GM21423 (cell line): ENCODE results near the gene KIAA0825.

Source experiments
- ATAC-seq: cut with Tn5 transposase; IDR thresholded peaks from one replicate; pipeline ENCODE4 v1.9.1; 2021; ENCODE audit warnings: mild to moderate bottlenecking, moderate library complexity; ENCODE audit not compliant: unreplicated experiment

The KIAA0825 gene, protein sequence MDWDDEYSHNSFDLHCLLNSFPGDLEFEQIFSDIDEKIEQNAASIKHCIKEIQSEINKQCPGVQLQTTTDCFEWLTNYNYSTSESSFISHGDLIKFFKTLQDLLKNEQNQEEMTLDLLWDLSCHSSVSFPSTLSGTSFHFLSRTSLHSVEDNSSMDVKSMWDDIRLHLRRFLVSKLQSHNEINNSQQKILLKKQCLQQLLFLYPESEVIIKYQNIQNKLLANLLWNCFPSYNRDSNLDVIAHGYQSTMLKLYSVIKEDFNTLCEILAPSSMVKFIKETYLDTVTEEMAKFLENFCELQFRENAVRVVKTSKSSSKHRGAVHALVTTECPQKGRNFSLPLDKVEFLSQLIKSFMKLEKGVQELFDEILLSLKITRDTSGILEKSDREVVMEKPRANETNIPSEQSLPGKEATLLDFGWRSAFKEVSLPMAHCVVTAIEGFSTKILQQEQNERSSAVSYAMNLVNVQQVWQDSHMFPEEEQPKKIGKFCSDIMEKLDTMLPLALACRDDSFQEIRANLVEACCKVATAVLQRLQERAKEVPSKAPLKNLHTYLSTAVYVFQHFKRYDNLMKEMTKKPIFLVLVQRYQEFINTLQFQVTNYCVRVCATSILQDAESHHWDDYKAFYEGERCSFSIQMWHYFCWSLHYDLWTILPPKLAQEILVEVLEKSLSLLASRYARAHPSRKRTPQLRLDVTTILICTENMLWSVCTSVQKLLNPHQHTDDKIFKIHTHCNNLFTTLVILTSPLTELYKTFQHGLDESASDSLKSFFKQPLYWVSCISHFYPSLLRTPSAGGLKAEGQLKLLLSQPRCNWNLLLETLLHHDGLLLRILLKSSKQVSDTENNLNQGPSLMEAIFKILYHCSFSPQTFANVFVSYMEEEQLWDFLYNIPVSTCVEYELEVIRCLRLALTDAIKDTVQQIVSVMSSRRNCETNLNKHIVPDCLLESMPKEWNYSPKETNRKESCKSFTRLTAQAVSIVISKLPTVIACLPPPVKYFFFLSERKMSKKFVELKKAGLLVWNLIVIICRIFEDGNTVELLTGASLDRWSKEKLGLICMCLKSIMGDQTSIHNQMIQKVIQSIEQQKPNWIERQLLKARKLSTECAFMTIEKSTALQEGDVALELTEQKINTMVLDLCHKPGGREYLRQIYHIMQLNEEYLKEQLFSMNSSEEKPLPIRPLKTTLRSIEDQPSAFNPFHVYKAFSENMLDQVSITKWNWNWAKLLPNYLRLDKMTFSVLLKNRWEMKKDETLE (N-terminal part only)

DNA sequence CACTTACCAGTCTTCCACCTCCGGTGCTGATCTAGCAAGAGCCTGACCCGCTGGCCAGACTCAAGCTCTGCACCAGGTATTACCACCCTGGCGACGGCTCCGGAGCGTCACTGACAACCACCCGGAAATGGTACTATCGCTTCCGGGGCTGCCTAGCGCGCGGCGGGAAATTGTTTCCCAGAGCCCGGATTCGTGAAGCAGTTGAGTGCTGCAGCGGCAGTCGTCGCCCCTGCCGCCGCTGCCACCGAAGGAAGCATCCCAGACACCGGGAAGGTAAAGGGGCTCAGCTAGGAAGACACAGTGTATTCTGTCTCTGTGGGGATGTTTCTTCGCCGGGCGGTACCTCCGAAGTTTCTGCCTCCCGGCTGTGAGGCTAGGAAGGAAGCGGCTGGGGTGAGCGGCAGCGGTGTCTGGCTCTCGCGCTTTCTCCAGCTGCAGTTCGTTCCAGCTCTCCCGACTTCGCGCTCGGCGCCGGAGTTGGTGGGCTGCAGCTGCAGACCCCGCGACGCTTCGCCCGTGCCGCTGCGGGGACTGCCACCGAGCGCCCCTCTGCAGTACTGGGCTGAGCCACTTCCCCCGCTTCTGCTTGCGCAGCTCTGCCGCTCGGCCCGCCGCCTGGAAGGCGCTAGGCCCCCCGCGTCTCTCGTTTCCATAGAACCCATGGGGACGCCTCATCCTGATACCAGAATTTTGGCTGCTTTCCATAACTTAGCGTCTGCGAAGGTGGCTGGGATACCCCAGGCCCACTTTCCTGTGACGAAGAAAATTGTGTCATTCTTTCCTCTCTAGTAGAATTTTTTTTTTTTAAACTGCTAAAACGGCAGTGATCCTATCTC lies at the start of gene KIAA0825, which contains the start of gene SLF1:
Gene KIAA0825, minus strand, starts transcription at position 112 of the 836 bp plus-strand sequence. CDS start 81,478 bp downstream, outside the sequence.
Gene SLF1, plus strand, starts transcription at position 177 of the 836 bp plus-strand sequence. CDS start 10,142 bp downstream, outside the sequence.
- ATAC-seq: peak; percentile 96

DNA sequence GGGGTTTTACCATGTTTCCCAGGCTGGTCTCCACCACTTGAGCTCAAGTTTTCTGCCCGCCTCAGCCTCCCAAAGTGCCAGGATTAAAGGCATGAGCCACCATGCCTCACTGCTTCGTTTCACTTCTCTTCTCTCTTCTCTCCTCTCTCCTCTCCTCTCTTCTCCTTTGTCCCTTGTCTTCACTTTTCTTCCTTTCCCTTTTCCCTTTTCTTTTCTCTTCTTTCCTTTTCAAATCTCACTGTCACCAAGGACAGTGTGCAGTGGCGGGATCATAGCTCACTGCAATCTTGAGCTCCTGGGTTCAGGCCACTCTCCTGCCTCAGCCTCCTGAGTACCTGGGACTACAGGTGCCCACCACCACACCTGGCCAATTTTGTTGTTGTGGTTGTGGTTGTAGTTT lies 49.5 kb upstream of the KIAA0825 start:
- ATAC-seq: no peak

DNA sequence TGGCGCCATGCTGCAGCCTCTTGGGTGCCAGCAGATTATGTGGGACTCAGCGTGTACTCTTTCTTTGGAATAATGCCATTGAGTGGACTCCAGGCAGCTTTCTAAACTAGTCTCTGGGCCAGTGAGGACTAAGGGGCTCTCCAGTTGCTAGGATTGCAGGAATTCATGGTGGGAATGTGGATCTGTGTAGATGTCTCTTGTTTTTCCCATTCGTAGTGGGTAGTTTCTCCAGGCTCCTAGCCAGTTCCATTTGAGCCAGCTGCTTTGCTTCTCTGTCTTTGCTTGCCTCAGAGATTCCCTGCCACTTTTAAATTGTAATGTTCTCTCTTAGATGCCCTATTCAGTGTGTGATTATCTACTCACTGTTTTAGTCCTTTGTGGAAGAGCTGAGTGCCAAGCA lies 42.7 kb upstream of the KIAA0825 start:
- ATAC-seq: no peak

DNA sequence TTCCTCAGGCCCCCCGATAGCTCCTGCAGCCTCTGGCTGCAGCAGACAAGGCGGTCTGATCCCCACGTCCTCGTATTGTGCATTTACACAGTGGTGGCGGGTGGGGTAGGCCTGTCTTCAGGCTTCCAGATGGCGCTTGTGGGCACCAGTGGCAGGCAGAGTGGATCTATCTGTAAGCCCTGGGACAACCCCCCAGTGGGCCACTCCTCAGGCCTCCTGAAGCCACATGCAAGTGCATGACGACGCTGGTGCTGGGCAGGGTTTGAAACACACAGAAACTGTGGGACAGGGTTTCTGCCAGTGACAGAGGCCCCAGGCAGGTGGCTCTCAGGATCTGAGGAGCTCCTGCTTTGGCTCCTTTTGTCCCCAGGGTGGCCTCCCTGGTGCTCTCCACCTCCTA lies 42.1 kb upstream of the KIAA0825 start:
- no peak for ATAC-seq

DNA sequence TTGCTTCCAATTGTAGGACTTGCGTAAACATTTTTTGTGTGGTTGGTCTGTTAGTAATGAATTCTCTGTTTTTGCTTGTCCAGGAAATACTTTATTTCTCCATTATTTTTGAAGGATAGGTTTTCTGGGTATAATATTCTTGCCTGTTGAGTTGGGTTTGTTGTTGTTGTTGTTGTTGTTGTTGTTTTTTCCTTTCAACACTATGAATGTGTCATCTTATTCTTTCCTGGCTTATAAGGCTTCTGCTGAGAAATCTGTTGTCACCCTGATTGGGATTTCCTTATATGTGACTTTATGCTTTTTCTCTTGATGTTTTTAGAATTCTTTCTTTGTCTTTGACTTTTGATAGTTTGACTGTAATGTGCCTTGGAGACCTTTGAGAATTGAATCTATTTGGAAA lies 39.9 kb upstream of the KIAA0825 start:
- ATAC-seq: no peak

DNA sequence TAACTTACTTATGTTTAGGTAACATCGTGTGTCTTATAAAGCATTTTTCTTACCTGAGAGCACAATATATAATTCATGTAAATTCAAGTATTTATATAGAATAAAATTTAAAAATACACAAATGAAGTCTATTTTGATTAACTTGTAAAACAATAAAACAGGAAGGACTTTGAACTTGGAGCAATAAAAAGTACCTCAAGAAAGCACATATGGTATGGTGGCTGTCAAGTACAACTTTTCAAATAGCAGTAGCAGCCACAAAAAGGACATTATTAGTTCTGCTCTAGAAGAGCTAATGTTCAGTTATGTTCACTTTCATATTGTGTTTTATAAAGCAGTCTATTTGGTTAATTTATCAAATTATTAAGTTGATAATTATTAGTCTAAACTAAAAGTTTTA lies 31.5 kb upstream of the KIAA0825 start:
- ATAC-seq: no peak

DNA sequence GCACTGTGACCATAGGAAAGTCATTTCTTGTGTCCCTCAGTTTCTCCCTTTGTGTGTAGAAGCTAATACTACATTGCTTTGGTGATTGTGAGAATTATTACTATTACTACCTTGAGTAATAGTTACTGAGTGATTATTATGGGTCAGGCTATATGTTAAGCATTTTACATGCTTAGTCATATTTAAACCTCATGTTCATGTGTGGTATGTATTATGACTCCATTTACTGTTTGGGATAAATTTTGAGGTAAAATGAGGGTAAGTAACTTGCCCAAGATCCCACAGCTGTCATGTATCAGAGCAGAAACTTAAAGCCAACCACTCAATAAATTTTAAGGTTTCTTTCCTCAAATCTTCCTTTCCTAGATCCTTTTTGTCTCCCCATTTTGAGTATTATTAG lies 28.4 kb upstream of the KIAA0825 start:
- no peak for ATAC-seq

DNA sequence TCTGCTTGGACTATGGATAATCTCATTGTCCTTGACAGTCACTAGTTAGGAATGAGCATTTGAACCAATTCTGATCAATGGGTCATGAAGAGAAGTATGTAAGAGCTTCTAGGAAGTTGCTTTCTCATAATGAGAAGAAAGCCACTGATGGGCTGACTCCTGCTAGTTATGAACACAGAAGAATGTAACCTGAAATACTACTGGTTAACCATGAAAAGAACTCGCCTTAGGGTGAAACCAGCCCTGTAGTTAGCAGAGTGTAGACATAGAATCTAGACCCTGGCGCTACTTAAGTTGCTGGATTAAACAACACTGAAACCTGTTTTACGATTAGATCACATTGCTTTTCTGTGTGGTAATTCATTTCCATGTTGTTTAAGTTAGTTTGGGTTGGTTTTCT lies 26.6 kb upstream of the KIAA0825 start:
- ATAC-seq: no peak

DNA sequence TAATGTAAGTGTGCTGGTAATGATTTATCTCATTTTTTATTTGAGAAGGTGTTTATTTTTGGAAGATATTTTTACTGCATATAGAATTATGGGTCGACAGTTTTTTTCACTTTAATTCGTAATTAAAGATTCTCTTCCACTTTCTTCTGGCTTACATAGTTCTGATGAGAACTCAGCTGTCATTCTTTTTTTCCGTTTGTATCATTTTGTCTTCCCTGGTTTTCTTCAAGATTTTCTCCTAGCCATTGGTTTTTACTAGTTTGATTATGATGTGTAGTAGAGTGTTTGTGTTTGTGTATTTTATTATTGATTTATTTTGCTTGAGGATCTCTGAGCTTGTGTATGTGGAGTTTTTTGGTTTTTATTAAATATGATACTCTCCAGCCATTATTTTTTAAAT lies 21.8 kb upstream of the KIAA0825 start:
- no peak for ATAC-seq

DNA sequence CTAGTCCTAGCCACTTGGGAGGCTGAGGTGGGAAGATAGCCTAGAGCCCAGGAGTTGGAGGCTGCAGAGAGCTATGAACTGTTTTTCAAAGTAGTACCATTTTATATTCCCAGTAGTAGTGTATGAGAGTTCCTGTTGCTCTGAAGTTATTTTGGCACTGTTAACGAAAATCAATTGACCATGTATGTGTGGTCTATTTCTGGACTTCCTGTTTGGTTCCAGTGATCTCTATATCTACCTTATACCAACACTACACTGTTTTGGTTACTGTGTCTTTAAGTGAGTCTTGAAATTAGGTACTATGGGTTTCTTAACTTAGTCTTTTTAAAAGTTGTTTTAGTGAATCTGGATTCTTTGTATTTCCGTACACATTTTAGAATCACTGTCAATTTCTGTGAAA lies 13.6 kb upstream of the KIAA0825 start:
- ATAC-seq: peak; percentile 99

DNA sequence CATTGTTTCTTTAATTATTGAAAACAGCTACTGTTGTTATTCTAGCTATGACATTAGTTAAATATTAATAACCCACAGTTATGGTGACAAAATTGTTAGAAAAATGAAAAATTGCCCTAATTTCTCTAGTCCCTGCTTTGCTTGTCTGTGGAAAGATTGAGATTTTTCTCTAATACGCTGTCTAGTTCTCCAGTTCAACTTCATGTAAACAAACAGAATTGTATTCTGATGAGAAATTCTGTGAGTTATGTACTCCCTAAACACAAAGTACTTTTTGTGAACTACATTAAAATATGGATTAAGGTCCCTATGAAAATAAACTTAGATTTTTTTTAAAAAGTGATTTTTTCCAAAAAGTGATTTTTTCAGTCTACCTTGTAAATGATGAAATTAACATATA lies 8.8 kb upstream of the KIAA0825 start:
- no peak for ATAC-seq

DNA sequence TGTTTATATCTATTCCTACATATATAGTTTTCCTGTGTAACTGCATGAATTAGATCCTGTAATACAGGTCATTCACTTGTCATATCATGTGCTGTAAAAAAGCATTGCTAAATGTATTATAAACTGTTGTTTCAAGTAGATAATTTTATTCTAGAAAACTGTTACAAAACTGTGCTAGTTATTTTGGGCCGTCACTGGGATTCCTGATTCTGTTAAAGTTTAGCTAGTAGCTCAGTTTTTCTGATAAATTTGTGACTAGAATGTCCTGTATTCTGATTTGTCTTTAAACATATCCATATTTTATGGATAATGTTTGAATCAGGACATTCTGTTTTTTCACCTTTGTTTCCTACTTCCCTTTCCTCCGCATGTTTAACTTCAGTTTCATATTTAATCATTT lies 5.5 kb upstream of the KIAA0825 start:
- no peak for ATAC-seq

DNA sequence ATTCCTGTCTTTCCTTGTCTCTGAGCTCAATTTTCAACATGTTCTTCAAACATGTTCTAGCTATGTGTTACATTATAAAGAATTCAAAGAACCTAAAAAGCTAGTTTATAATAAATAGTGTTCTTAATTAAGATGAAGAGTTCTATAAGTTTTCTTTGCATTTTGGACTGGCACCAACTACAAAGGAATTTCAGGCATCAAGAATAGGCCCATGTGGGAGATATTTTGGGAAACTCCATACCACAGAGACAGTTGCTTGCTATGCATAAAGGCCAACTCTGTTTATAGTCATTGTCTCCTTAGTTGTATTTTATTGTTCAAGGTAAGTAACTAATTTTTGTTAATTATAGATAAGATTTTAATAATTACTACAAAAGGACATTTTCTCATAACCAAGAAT lies 4.6 kb upstream of the KIAA0825 start:
- no peak for ATAC-seq

DNA sequence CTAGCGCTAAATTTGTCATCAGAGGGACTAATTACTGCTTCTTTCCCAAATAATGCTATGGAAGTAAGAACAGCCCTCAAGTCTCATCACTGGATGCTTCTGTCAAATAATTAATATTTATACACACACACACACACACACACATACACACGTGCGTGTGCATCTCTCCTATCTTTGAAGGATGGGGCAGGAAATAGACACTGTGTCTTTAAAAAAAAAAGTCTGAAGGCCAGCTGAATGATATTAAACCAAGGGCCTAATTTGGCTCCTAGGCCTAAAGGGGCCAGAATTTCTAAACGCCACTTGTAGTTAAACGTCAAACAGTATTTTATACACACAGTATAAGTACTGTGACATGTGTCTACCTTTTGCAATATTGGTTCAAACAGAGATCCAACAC lies 3.4 kb upstream of the KIAA0825 start:
- no peak for ATAC-seq

DNA sequence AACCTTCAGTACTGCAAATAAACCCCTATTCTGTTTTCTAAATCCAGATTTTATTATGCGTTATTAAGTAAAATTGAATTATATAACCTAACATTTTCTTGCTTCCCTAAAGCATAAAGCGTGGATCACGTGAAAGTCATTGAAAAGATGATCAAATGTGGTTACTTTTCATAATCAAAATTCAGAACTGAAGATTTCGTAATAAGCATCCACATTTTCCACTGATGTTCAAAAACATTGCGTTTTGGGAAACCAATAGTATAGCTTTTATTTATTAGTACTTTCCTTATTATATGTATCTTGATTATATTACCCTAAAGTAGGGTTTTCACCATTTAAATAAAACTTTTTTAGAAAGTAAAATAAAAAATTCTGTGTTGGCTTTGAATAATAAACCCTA lies 1.9 kb upstream of the KIAA0825 start:
- no peak for ATAC-seq

DNA sequence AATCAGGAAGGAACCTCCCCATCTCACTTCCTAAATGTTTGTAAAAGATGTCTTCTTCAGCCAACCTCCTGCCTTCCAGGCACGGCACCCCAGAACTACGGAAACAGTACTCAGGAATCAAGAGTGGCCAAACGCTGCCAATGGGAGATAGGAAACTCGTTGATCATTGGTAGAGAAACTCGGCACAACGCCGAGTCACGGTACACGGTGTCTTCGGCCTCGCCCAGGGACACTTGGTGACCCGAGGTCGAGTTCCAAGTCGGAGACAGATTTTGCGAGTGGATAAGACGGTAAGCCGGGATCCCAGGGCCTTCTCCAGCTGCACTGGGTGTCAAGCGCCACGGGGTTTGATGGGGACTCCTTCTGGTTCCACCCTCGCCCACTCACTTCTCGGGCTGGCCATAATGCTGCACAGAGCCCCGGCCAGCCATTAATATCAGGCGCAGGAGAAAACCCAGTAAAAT lies 343 bp downstream of the KIAA0825 start:
- ATAC-seq: peak; percentile 28

DNA sequence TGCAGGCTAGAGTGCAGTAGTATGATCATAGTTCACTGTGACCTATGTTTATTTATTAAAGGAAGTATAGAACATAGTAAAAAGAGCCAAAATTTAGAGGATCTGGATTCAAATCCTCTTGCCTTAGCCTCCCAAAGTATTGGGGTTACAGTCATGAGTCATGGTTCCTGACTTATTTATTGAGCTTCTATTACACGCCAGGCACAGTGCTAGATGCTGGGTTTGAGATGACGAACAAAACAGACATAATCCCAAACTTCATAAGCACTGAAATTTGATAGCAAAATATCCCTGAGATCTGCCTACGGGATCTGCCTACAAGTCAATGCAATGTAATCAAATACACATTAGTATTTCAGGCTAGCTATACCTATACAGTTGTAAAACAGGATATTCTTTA lies 2.5 kb downstream of the KIAA0825 start:
- no peak for ATAC-seq

DNA sequence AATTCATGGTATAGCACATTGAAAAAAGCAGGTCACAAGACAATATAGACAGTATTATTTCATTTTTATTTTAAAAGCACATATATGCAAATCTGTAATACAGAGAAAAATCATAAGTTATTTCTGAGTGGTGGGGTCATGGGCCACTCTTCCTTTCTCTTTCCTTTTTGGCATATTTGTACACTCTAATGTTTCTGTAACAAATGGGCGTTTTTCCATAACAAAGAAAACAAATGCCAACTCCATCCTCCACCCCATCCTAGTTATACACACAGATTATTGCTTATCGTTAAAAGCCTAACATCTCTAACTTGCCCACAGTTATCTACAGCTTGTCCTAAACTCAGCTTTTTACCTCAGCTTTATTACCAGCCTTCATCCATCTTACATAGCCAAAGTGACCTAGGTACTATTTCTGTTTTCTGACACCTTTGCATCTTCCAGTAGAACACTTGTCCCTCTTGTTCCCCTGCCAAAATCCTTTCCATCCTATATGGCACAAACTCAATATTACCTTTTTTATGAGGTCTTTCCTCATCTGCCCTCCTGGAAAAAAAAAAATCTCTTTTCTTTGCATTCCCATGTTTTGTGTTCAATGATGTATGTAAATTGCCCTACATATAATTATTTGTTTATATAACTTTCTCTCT lies 4.1 kb downstream of the KIAA0825 start:
- ATAC-seq: no peak

DNA sequence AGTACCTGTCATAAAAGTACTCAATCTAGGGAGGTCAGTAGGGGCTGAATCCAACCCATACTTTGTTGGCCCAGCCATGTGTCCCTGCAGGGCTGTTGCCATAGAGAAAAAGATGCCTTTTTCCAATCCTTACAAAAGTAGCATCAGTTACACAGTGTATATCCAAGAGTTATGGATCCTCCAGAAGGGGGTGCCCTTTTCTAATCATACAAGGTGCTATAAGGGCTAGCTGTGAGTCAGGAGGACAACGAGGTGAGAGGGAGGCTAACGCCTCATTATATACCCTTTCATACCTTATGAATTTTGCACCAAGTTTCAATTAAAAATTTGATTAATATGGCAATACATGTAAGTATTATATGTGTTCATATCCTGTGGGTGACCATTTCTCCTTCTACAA lies 4.8 kb downstream of the KIAA0825 start:
- no peak for ATAC-seq
